GM19025 (cell line): ENCODE measurements around the gene RALGDS.
"Not testable (repeated sequence)": the region's sequence is repeated elsewhere in the genome, so short reads cannot be mapped to it uniquely, and the experiment has no call there.

Experiments used
- ATAC-seq: cut with Tn5 transposase; IDR thresholded peaks from one replicate; pipeline ENCODE4 v1.9.1; 2021; ENCODE audit warnings: mild to moderate bottlenecking, low read depth, moderate library complexity; ENCODE audit not compliant: unreplicated experiment

Gene RALGDS

DNA sequence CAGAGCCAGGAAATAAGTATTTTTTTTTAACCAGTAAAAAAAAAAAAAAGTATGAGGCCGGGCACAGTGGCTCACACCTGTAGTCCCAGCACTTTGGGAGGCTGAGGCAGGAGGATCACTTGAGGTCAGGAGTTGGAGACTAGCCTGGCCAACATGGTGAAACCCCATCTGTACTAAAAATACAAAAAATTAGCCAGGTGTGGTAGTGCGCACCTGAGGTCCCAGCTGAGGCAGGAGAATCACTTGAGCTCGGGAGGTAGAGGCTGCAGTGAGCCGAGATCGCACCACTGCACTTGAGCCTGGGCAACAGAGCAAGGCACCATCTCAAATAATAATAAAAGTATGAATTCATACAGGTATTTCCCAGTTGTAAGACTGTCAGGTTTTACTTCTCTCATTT is 48.8 kb downstream of the RALGDS start:
- not testable (repeated sequence) for ATAC-seq

- ATAC-seq, result no peak
Measured at GRCh38 chr9:133071484-133072150, 49.4 kb downstream of the RALGDS start.

- ATAC-seq, result not testable (repeated sequence)
Measured at GRCh38 chr9:133070985-133071384, 50.1 kb downstream of the RALGDS start.

DNA sequence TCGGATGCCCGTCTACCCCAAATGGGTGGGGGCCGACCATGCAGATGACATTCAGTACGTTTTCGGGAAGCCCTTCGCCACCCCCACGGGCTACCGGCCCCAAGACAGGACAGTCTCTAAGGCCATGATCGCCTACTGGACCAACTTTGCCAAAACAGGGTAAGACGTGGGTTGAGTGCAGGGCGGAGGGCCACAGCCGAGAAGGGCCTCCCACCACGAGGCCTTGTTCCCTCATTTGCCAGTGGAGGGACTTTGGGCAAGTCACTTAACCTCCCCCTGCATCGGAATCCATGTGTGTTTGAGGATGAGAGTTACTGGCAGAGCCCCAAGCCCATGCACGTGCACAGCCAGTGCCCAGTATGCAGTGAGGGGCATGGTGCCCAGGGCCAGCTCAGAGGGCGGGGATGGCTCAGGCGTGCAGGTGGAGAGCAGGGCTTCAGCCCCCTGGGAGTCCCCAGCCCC is 50.5 kb downstream of the RALGDS start:
- ATAC-seq, result not testable (repeated sequence)

GRCh38 chr9:133068431-133068830 is 52.6 kb downstream of the RALGDS start:
- not testable (repeated sequence) for ATAC-seq

- ATAC-seq, result no peak
Measured at GRCh38 chr9:133067813-133068212, 53.2 kb downstream of the RALGDS start.

DNA sequence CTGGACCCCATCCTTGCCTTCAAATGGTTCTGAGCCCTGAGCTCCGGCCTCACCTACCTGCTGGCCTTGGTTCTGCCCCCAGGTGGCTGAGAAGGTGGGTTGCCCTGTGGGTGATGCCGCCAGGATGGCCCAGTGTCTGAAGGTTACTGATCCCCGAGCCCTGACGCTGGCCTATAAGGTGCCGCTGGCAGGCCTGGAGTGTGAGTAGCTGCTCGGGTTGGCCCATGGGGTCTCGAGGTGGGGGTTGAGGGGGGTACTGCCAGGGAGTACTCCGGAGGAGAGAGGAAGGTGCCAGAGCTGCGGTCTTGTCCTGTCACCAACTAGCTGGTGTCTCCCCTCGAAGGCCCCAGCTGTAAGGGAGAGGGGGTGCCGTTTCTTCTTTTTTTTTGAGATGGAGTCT is 54.0 kb downstream of the RALGDS start:
- ATAC-seq, result no peak

DNA sequence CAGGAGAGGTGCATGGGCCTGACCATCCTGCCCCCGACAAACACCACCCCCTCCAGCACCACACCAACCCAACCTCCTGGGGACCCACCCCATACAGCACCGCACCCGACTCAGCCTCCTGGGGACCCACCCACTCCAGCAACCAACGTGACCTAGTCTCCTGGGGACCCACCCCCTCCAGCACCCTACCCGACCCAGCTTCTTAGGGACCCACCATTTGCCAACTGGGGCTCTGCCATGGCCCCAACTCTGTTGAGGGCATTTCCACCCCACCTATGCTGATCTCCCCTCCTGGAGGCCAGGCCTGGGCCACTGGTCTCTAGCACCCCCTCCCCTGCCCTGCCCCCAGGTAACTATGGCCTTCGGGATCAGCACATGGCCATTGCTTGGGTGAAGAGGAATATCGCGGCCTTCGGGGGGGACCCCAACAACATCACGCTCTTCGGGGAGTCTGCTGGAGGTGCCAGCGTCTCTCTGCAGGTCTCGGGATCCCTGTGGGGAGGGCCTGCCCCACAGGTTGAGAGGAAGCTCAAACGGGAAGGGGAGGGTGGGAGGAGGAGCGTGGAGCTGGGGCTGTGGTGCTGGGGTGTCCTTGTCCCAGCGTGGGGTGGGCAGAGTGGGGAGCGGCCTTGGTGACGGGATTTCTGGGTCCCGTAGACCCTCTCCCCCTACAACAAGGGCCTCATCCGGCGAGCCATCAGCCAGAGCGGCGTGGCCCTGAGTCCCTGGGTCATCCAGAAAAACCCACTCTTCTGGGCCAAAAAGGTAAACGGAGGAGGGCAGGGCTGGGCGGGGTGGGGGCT is 54.7 kb downstream of the RALGDS start:
- no peak for ATAC-seq

DNA sequence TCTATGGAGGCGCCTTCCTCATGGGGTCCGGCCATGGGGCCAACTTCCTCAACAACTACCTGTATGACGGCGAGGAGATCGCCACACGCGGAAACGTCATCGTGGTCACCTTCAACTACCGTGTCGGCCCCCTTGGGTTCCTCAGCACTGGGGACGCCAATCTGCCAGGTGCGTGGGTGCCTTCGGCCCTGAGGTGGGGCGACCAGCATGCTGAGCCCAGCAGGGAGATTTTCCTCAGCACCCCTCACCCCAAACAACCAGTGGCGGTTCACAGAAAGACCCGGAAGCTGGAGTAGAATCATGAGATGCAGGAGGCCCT is 56.0 kb downstream of the RALGDS start:
- no peak for ATAC-seq

- ATAC-seq, result no peak
Measured at GRCh38 chr9:133064241-133065069, 56.6 kb downstream of the RALGDS start.

- no peak for ATAC-seq
Measured at GRCh38 chr9:133063500-133064231, 57.4 kb downstream of the RALGDS start.

DNA sequence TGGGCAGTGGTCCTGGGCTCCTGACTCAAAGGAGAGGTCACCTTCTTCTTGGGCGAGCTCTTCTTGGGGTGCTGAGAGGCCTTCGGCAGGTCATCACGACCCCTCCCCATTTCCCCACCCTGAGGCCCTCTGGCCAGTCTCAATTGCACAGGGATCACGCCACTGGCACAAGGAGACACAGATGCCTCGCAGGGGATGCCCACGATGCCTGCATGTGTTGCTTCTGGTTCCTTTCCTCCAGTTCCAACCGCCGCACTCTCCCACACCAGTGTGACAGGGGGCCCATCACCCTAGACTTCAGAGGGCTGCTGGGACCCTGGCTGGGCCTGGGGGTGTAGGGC is 57.9 kb downstream of the RALGDS start:
- no peak for ATAC-seq

- not testable (repeated sequence) for ATAC-seq
Measured at GRCh38 chr9:133062569-133062968, 58.5 kb downstream of the RALGDS start.

GRCh38 chr9:133061764-133062145 is 59.3 kb downstream of the RALGDS start, which contains the start of gene CEL:
Gene CEL (plus strand): TSS chr9:133061981. CDS start chr9:133062003, 22 bp downstream.
- ATAC-seq, result not testable (repeated sequence)

- ATAC-seq, result not testable (repeated sequence)
Measured at GRCh38 chr9:133061019-133061763, 59.8 kb downstream of the RALGDS start.

DNA sequence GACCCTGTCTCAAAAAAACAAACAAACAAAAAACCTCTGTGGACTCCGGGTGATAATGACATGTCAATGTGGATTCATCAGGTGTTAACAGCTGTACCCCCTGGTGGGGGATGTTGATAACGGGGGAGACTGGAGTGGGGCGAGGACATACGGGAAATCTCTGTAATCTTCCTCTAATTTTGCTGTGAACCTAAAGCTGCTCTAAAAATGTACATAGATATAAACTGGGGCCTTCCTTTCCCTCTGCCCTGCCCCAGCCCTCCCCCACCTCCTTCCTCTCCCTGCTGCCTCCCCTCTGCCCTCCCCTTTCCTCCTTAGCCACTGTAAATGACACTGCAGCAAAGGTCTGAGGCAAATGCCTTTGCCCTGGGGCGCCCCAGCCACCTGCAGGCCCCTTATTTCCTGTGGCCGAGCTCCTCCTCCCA is 60.6 kb downstream of the RALGDS start:
- no peak for ATAC-seq

- no peak for ATAC-seq
Measured at GRCh38 chr9:133059623-133060022, 61.4 kb downstream of the RALGDS start.

GRCh38 chr9:133058550-133059320 is 62.3 kb downstream of the RALGDS start:
- ATAC-seq, result no peak

DNA sequence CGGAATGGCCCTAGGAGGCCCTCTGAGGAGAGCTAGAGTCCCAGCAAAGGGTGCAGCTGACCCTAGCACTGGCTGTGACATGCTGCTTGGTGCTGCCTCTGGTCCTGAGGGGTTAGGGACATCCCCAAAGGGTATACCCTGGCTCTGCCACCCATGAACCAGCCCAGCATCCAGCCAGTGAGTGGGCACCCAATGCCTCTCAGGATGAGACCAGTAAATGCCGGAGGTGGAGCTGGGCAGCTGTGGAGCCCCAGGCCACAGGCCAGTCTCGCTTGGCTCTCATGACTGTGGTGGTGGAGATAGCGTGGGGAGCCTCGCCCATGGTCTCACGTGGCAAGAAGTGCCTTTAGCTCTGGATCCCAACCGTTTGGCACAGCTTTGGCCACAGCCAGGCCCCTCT is 63.0 kb downstream of the RALGDS start:
- no peak for ATAC-seq
